ENCODE results near the gene NKX1-2. TPM values are rescaled to one million over a fixed set of nuclear protein-coding genes. Genes with fewer than 3 reads are reported as not detected.

The NKX1-2 gene
- total RNA-seq, 1 experiment from 2014 or later, result 3.4 TPM

- no peaks in the 10 kb centered on the region for H3K27me3 ChIP-seq (ENCODE audit: insufficient read depth, low read length)
- CTCF ChIA-PET, result interaction anchor here (0.8 to 1.6 kb wide), 2 partner anchors 19 to 414 kb away, joined by 3 to 5 read pairs; no protein-coding TSS in a partner anchor
- H3K79me2 ChIP-seq (ENCODE audit: insufficient read depth, low read length), result peaks cover 11% of the 10 kb centered on the region
- RAD21 ChIA-PET (ENCODE audit: low non-redundant PET in 1 of 2, low total read pairs in 2 of 2, uncharacterized antibody in 2 of 2, unreplicated experiment in 2 of 2), result interaction anchor here in 1 of 2 experiments (0.8 kb wide), 1 partner anchor 763 kb away, joined by 5 read pairs; no protein-coding TSS in a partner anchor
- H3K9ac ChIP-seq (ENCODE audit: low read length), result no peak overlapping the region
- H3K9me3 ChIP-seq (ENCODE audit: control insufficient read depth in 1 of 2, insufficient read depth in 1 of 2, low read depth in 1 of 2, low read length in 2 of 2), result no peaks in the 10 kb centered on the region
- H3K4me1 ChIP-seq (ENCODE audit: control insufficient read depth in 1 of 2, insufficient read depth in 2 of 2, low read length in 2 of 2), result no peaks in the 10 kb centered on the region
- DNase-seq (ENCODE audit: low read depth, low spot score) (no peak), ATAC-seq (no peak)
- H3K27ac ChIP-seq (ENCODE audit: low read depth, low read length), result no peak overlapping the region
- intact Hi-C loops (cut with micrococcal nuclease), result no loop called here
- H3K4me3 ChIP-seq (replicated peaks in 1 of 2; ENCODE audit: low read depth in 1 of 2, low read length in 2 of 2), result no peak overlapping the region
- no peak overlapping the region for H2AFZ ChIP-seq (ENCODE audit: low read depth, low read length, poor library complexity, severe bottlenecking)
- no TSS peak for BruUV-seq (replicated peaks)
- no peak overlapping the region for H3K4me2 ChIP-seq (ENCODE audit: low read length)
- H3K9me2 ChIP-seq (ENCODE audit: insufficient read depth), result no peaks in the 10 kb centered on the region
- H3K36me3 ChIP-seq (ENCODE audit: control insufficient read depth in 1 of 2, insufficient read depth in 2 of 2, low read length in 2 of 2), result peaks cover 23 to 32% of the 10 kb centered on the region in 2 experiments; a peak in 3 of 4 replicates
- H4K20me1 ChIP-seq (ENCODE audit: insufficient read depth), result no peaks in the 10 kb centered on the region; the same call in 1 of the 2 replicates
- TF ChIP-seq RAD21 (IDR thresholded peaks at IDR 0.05; ENCODE audit: low read depth) (no peak), TCF7L2 (IDR thresholded peaks at IDR 0.05; ENCODE audit: borderline replicate concordance, extremely low read depth, insufficient read depth, insufficient read length) (no peak), CBX3 (IDR thresholded peaks at IDR 0.05; ENCODE audit: low read depth) (no peak), POLR2AphosphoS5 (IDR thresholded peaks at IDR 0.05; ENCODE audit: low read depth, low read length) (no peak), POLR2A (IDR thresholded peaks at IDR 0.05; ENCODE audit: borderline replicate concordance, extremely low read depth, insufficient read depth, insufficient read length) (no peak), CTCF (IDR thresholded peaks at IDR 0.05 in 2 of 3, conservative IDR thresholded peaks at IDR 0.05 in 1 of 3; ENCODE audit: borderline replicate concordance in 1 of 3, insufficient read depth in 1 of 3, low read depth in 2 of 3, low read length in 2 of 3) (no peak), ZBTB33 (IDR thresholded peaks at IDR 0.05; ENCODE audit: extremely low read depth, insufficient replicate concordance, low read length) (no peak), REST (IDR thresholded peaks at IDR 0.05; ENCODE audit: low read depth) (no peak), SIN3A (IDR thresholded peaks at IDR 0.05; ENCODE audit: low read depth) (no peak), JUND (IDR thresholded peaks at IDR 0.05) (no peak), YY1 (IDR thresholded peaks at IDR 0.05; ENCODE audit: extremely low read depth, insufficient replicate concordance, low read depth, low read length) (no peak), ZNF274 (IDR thresholded peaks at IDR 0.05; ENCODE audit: low read depth, low read length) (no peak), ELF1 (IDR thresholded peaks at IDR 0.05; ENCODE audit: borderline replicate concordance, low read depth) (no peak), SP1 (IDR thresholded peaks at IDR 0.05; ENCODE audit: low read depth) (no peak), EZH2phosphoT487 (IDR thresholded peaks at IDR 0.05; ENCODE audit: borderline replicate concordance) (no peak), SRF (IDR thresholded peaks at IDR 0.05; ENCODE audit: low read depth) (no peak), EGR1 (IDR thresholded peaks at IDR 0.05; ENCODE audit: low read depth) (no peak), ATF3 (IDR thresholded peaks at IDR 0.05) (no peak)
- POLR2A ChIA-PET, result interaction anchor here (2.4 kb wide), 1 partner anchor 11 kb away, joined by 8 read pairs; no protein-coding TSS in a partner anchor
These were observed 41.5 kb downstream of the NKX1-2 start for GRCh38 chr10:124408357-124408756.
